GM23338 (cell line): ENCODE results near the gene SMOC2.

Experiments
- CTCF ChIP-seq, 2 experiments: fragments of 200-600 bp in 1 of 2; sonication (generic) in 1 of 2; conservative IDR thresholded peaks; 2 replicates each; pipeline versions ENCODE4 v1.5.1 to v1.6.1; 2016 to 2017; ENCODE audit warnings: antibody characterized with exemption in 2 of 2, low read depth in 2 of 2, mild to moderate bottlenecking in 2 of 2, moderate library complexity in 1 of 2
- EZH2 ChIP-seq: fragments of 200-600 bp; sonication (generic); IDR thresholded peaks from one replicate; pipeline ENCODE4 v1.8.0; 2017; ENCODE audit warnings: antibody characterized with exemption, mild to moderate bottlenecking, low read depth; ENCODE audit not compliant: unreplicated experiment
- EZH2phosphoT487 ChIP-seq: fragments of 200-600 bp; sonication (generic); IDR thresholded peaks from one replicate; pipeline ENCODE4 v1.8.1; 2018; ENCODE audit warnings: antibody characterized with exemption; ENCODE audit not compliant: unreplicated experiment
- POLR2AphosphoS5 ChIP-seq: IDR thresholded peaks from 2 replicates; pipeline ENCODE4 v1.6.1; 2016; ENCODE audit warnings: antibody characterized with exemption, low read depth
- REST ChIP-seq: IDR thresholded peaks from one replicate; pipeline ENCODE4 v1.6.1; 2018; ENCODE audit warnings: antibody characterized with exemption; ENCODE audit not compliant: unreplicated experiment
- STAT1 ChIP-seq: IDR thresholded peaks from one replicate; pipeline ENCODE4 v1.6.1; 2016; ENCODE audit warnings: antibody characterized with exemption; ENCODE audit not compliant: unreplicated experiment
- ZNF331 ChIP-seq: fragments of 250-450 bp; sonication (Bioruptor Pico); IDR thresholded peaks from 2 replicates; pipeline ENCODE4 v1.5.0; 2020; ENCODE audit warnings: low read depth, mild to moderate bottlenecking, moderate library complexity
- TF ChIP-seq, protein P1 (sequence below): IDR thresholded peaks from 2 replicates; pipeline ENCODE4 v1.6.1; 2016; ENCODE audit warnings: antibody characterized with exemption
- TF ChIP-seq, protein P2 (sequence below): fragments of 250-450 bp; sonication (Bioruptor Pico); IDR thresholded peaks from 2 replicates; pipeline ENCODE4 v1.5.0; 2020; ENCODE audit warnings: mild to moderate bottlenecking, moderate library complexity

GRCh38 chr6:168480481-168480880 is 39.5 kb downstream of the SMOC2 start:
- TF ChIP-seq, protein P1, sequence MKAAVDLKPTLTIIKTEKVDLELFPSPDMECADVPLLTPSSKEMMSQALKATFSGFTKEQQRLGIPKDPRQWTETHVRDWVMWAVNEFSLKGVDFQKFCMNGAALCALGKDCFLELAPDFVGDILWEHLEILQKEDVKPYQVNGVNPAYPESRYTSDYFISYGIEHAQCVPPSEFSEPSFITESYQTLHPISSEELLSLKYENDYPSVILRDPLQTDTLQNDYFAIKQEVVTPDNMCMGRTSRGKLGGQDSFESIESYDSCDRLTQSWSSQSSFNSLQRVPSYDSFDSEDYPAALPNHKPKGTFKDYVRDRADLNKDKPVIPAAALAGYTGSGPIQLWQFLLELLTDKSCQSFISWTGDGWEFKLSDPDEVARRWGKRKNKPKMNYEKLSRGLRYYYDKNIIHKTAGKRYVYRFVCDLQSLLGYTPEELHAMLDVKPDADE: no peak
- TF ChIP-seq CTCF (conservative IDR thresholded peaks at IDR 0.05; ENCODE audit: low read depth in 2 of 2) (no peak), EZH2phosphoT487 (no peak), REST (no peak), POLR2AphosphoS5 (no peak), ZNF331 (CRISPR knock-in tag) (no peak), EZH2 (no peak), STAT1 (no peak)
- TF ChIP-seq, protein P2, sequence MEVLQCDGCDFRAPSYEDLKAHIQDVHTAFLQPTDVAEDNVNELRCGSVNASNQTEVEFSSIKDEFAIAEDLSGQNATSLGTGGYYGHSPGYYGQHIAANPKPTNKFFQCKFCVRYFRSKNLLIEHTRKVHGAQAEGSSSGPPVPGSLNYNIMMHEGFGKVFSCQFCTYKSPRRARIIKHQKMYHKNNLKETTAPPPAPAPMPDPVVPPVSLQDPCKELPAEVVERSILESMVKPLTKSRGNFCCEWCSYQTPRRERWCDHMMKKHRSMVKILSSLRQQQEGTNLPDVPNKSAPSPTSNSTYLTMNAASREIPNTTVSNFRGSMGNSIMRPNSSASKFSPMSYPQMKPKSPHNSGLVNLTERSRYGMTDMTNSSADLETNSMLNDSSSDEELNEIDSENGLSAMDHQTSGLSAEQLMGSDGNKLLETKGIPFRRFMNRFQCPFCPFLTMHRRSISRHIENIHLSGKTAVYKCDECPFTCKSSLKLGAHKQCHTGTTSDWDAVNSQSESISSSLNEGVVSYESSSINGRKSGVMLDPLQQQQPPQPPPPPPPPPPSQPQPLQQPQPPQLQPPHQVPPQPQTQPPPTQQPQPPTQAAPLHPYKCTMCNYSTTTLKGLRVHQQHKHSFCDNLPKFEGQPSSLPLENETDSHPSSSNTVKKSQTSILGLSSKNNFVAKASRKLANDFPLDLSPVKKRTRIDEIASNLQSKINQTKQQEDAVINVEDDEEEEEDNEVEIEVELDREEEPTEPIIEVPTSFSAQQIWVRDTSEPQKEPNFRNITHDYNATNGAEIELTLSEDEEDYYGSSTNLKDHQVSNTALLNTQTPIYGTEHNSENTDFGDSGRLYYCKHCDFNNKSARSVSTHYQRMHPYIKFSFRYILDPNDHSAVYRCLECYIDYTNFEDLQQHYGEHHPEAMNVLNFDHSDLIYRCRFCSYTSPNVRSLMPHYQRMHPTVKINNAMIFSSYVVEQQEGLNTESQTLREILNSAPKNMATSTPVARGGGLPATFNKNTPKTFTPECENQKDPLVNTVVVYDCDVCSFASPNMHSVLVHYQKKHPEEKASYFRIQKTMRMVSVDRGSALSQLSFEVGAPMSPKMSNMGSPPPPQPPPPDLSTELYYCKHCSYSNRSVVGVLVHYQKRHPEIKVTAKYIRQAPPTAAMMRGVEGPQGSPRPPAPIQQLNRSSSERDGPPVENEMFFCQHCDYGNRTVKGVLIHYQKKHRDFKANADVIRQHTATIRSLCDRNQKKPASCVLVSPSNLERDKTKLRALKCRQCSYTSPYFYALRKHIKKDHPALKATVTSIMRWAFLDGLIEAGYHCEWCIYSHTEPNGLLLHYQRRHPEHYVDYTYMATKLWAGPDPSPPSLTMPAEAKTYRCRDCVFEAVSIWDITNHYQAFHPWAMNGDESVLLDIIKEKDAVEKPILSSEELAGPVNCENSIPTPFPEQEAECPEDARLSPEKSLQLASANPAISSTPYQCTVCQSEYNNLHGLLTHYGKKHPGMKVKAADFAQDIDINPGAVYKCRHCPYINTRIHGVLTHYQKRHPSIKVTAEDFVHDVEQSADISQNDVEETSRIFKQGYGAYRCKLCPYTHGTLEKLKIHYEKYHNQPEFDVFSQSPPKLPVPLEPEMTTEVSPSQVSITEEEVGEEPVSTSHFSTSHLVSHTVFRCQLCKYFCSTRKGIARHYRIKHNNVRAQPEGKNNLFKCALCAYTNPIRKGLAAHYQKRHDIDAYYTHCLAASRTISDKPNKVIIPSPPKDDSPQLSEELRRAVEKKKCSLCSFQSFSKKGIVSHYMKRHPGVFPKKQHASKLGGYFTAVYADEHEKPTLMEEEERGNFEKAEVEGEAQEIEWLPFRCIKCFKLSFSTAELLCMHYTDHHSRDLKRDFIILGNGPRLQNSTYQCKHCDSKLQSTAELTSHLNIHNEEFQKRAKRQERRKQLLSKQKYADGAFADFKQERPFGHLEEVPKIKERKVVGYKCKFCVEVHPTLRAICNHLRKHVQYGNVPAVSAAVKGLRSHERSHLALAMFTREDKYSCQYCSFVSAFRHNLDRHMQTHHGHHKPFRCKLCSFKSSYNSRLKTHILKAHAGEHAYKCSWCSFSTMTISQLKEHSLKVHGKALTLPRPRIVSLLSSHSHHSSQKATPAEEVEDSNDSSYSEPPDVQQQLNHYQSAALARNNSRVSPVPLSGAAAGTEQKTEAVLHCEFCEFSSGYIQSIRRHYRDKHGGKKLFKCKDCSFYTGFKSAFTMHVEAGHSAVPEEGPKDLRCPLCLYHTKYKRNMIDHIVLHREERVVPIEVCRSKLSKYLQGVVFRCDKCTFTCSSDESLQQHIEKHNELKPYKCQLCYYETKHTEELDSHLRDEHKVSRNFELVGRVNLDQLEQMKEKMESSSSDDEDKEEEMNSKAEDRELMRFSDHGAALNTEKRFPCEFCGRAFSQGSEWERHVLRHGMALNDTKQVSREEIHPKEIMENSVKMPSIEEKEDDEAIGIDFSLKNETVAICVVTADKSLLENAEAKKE (CRISPR knock-in tag): no peak
